PC-3 (cell line): ENCODE data around the gene BAZ1A. TPM values are rescaled to one million over a fixed set of nuclear protein-coding genes. Genes with fewer than 3 reads are reported as not detected.

Experiments
- ATAC-seq: fragments of 200-7000 bp; cut with Tn5 transposase; 2 replicates; pipeline ENCODE4 v1.9.1; 2020; ENCODE audit warnings: mild to moderate bottlenecking, moderate library complexity
- BruUV-seq: library from RNA; stranded (reverse); fragments of 400-500 nt; replicated peaks from 2 replicates; lab custom pipeline; 2021; lab: Mats Ljungman, UMichigan
- CTCF ChIA-PET: fragments of 300-600 bp; sonication (Branson Sonifier 250); formaldehyde crosslinking; loops from one replicate; lab custom pipeline; 2022; ENCODE audit warnings: antibody characterized with exemption; lab: Charles Lee
- POLR2A ChIA-PET: fragments of 300-600 bp; sonication (Branson Sonifier 250); formaldehyde crosslinking; loops from one replicate; lab custom pipeline; 2022; ENCODE audit warnings: antibody characterized with exemption; ENCODE audit not compliant: unreplicated experiment; lab: Charles Lee
- DNase-seq: peaks from one replicate; pipeline ENCODE4 v3.0.0-alpha.2; 2015
- H2AFZ ChIP-seq: fragments of 300-600 bp; sonication (generic); 2 replicates; pipeline ENCODE4 v1.6.0; 2016; ENCODE audit warnings: antibody characterized with exemption, low read length
- H3F3A ChIP-seq: fragments of 300-600 bp; sonication (generic); one replicate; pipeline ENCODE4 v1.6.0; 2017; ENCODE audit warnings: antibody characterized with exemption, low read length, control low read depth, mild to moderate bottlenecking; ENCODE audit not compliant: unreplicated experiment
- H3K27ac ChIP-seq: fragments of 300-600 bp; sonication (generic); 2 replicates; pipeline ENCODE4 v1.5.1; 2016; ENCODE audit warnings: mild to moderate bottlenecking, low read length
- H3K27me3 ChIP-seq: fragments of 300-600 bp; sonication (generic); 2 replicates; pipeline ENCODE4 v1.6.1; 2016; ENCODE audit warnings: low read length, mixed read lengths
- H3K36me3 ChIP-seq: fragments of 300-600 bp; sonication (generic); 2 replicates; pipeline ENCODE4 v1.6.1; 2016; ENCODE audit warnings: low read depth, mixed run types, low read length, mixed read lengths
- H3K4me1 ChIP-seq: fragments of 300-600 bp; sonication (generic); 2 replicates; pipeline ENCODE4 v1.5.1; 2016; ENCODE audit warnings: low read length; ENCODE audit not compliant: insufficient read depth
- H3K4me2 ChIP-seq: fragments of 300-600 bp; sonication (generic); 2 replicates; pipeline ENCODE4 v1.6.0; 2016; ENCODE audit warnings: low read length
- H3K4me3 ChIP-seq: fragments of 300-600 bp; sonication (generic); 2 replicates; pipeline ENCODE4 v1.5.1; 2016; ENCODE audit warnings: mild to moderate bottlenecking, low read length, mixed read lengths
- H3K79me2 ChIP-seq: fragments of 300-600 bp; sonication (generic); 2 replicates; pipeline ENCODE4 v1.6.1; 2017; ENCODE audit warnings: low read length, mixed read lengths
- H3K9ac ChIP-seq: fragments of 300-600 bp; sonication (generic); 2 replicates; pipeline ENCODE4 v1.6.0; 2016; ENCODE audit warnings: mild to moderate bottlenecking, low read length
- H3K9me2 ChIP-seq: fragments of 300-600 bp; sonication (generic); replicated peaks from 2 replicates; pipeline ENCODE4 v1.6.1; 2016; ENCODE audit warnings: mixed run types, low read length, mixed read lengths
- H3K9me3 ChIP-seq: fragments of 300-600 bp; sonication (generic); 2 replicates; pipeline ENCODE4 v1.6.1; 2016; ENCODE audit warnings: low read length, mixed read lengths
- H4K20me1 ChIP-seq: fragments of 300-600 bp; sonication (generic); 2 replicates; pipeline ENCODE4 v1.6.1; 2016; ENCODE audit warnings: low read length, mixed read lengths
- CTCF ChIP-seq: fragments of 300-600 bp; sonication (generic); conservative IDR thresholded peaks from 2 replicates; pipeline ENCODE4 v1.5.1; 2017; ENCODE audit warnings: antibody characterized with exemption, low read depth, mild to moderate bottlenecking, low read length
- EZH2 ChIP-seq: fragments of 300-600 bp; sonication (generic); IDR thresholded peaks from one replicate; pipeline ENCODE4 v1.6.1; 2017; ENCODE audit warnings: antibody characterized with exemption, mild to moderate bottlenecking, low read length; ENCODE audit not compliant: unreplicated experiment
- EZH2phosphoT487 ChIP-seq: fragments of 300-600 bp; sonication (generic); IDR thresholded peaks from 2 replicates; pipeline ENCODE4 v1.6.1; 2018; ENCODE audit warnings: mild to moderate bottlenecking, antibody characterized with exemption, low read length, borderline replicate concordance
- intact Hi-C: fragments of 100-400 bp; cut with micrococcal nuclease; formaldehyde crosslinking; loops from 2 replicates; pipeline ENCODE4 v1.9.0; 2023
- total RNA-seq: library from RNA; depleted of rRNA; stranded (reverse); fragments of >200 nt; gene quantifications from 2 replicates; pipeline ENCODE4 v1.2.3, GENCODE V29; 2014

The BAZ1A gene
- total RNA-seq, 1 experiment from 2014 or later: 24.7 TPM

GRCh38 chr14:34766060-34766459 lies 109.1 kb downstream of the BAZ1A start:
- no peaks in the 10 kb centered on the region for H3K9me3 ChIP-seq
- H3K4me2 ChIP-seq: no peak overlapping the region
- ChIA-PET CTCF (no interaction called here), POLR2A (no interaction called here)
- H2AFZ ChIP-seq: no peak overlapping the region
- H3K9ac ChIP-seq: no peak overlapping the region
- intact Hi-C loops: no loop called here
- no peak overlapping the region for H3K4me3 ChIP-seq
- no peaks in the 10 kb centered on the region for H3K4me1 ChIP-seq
- peaks cover 38% of the 10 kb centered on the region for H3K36me3 ChIP-seq
- ATAC-seq: peak; percentile 37; the same call in 1 of the 2 replicates
- no peak for TF ChIP-seq EZH2
- TF ChIP-seq CTCF: peak; percentile 74
- no peaks in the 10 kb centered on the region for H3F3A ChIP-seq
- BruUV-seq: no TSS peak
- H4K20me1 ChIP-seq: no peaks in the 10 kb centered on the region
- no peaks in the 10 kb centered on the region for H3K27me3 ChIP-seq
- no peak overlapping the region for H3K27ac ChIP-seq
- no peaks in the 10 kb centered on the region for H3K9me2 ChIP-seq
- peak; percentile 47 for DNase-seq
- H3K79me2 ChIP-seq: no peaks in the 10 kb centered on the region

- no peaks in the 10 kb centered on the region for H3K27me3 ChIP-seq
- no peak for TF ChIP-seq EZH2phosphoT487
- H3F3A ChIP-seq: no peaks in the 10 kb centered on the region
- CTCF ChIA-PET: no interaction called here
- no TSS peak for BruUV-seq
- POLR2A ChIA-PET: no interaction called here
- no peak overlapping the region for H3K4me3 ChIP-seq
- H3K4me2 ChIP-seq: no peak overlapping the region
- intact Hi-C loops: loop anchor here (5.0 kb wide), 1 partner anchor 232 kb away; no protein-coding TSS in a partner anchor
- H3K9ac ChIP-seq: no peak overlapping the region
- H3K4me1 ChIP-seq: no peaks in the 10 kb centered on the region
- DNase-seq: no peak
- no peak for ATAC-seq
- H3K36me3 ChIP-seq: peaks cover 17% of the 10 kb centered on the region; the same call in 1 of the 2 replicates
- H4K20me1 ChIP-seq: no peaks in the 10 kb centered on the region
- H3K9me2 ChIP-seq: no peaks in the 10 kb centered on the region
- no peak overlapping the region for H2AFZ ChIP-seq
- H3K9me3 ChIP-seq: no peaks in the 10 kb centered on the region
- no peaks in the 10 kb centered on the region for H3K79me2 ChIP-seq
- H3K27ac ChIP-seq: no peak overlapping the region
Measured at GRCh38 chr14:34755215-34755614, 119.9 kb downstream of the BAZ1A start.

- Histone ChIP-seq H3K36me3 (peaks cover 13% of the 10 kb centered on the region; the same call in 1 of the 2 replicates), H3K9ac (no peak overlapping the region), H3K9me2 (no peaks in the 10 kb centered on the region), H3K4me1 (no peaks in the 10 kb centered on the region), H3K9me3 (no peaks in the 10 kb centered on the region), H3F3A (no peaks in the 10 kb centered on the region), H3K4me3 (no peak overlapping the region), H3K79me2 (no peaks in the 10 kb centered on the region), H2AFZ (no peak overlapping the region), H3K27me3 (no peaks in the 10 kb centered on the region), H3K27ac (no peak overlapping the region), H3K4me2 (no peak overlapping the region), H4K20me1 (no peaks in the 10 kb centered on the region)
- DNase-seq (no peak), ATAC-seq (no peak)
- intact Hi-C loops: loop anchor here (5.0 kb wide), 1 partner anchor 233 kb away; no protein-coding TSS in a partner anchor
- no TSS peak for BruUV-seq
- no peak for TF ChIP-seq EZH2
- TF ChIP-seq EZH2phosphoT487: no peak
- TF ChIP-seq CTCF: no peak
- ChIA-PET CTCF (no interaction called here), POLR2A (no interaction called here)
Measured at GRCh38 chr14:34754687-34755086, 120.5 kb downstream of the BAZ1A start.
